Lung microvascular endothelial cell (primary cell): Measurements from ENCODE around the gene RNLS. TPM values are rescaled to one million over a fixed set of nuclear protein-coding genes. Genes with fewer than 3 reads are reported as not detected.
"Not testable (repeated sequence)": the region's sequence is repeated elsewhere in the genome, so short reads cannot be mapped to it uniquely, and the experiment has no call there.

ENCODE experiments used
- DNase-seq, 2 donors: peaks; one replicate each; pipeline versions ENCODE4 v3.0.0 to v3.0.0-alpha.2; 2010; ENCODE audit warnings: low read depth in 2 of 2
- total RNA-seq: library from RNA; depleted of rRNA; stranded (reverse); fragments of >200 nt; gene quantifications from 2 replicates; pipeline ENCODE4 v1.2.1, GENCODE V29; 2014

Gene RNLS
- total RNA-seq, 1 donor from 2014 or later: 0.60 TPM

DNA sequence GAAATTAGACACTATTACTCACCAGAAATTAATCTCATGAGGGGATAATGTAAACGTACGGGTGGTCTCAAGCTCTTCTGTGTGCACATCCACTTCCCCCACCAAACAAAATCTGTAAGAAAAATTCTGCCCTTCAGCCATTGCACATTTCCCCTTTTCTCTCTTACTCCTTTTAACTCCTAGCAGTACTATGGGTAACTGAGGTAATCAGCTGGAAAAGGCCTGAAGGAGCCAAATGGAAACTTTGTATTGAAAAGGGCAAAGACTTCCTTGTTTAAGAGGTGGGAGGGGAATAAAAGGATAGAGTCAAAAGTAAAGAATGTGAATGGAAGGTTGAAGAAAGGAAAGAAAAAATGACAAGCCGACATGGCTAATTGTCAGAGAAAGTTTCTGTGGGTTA is 273.8 kb downstream of the RNLS start:
- DNase-seq: no peak

DNA sequence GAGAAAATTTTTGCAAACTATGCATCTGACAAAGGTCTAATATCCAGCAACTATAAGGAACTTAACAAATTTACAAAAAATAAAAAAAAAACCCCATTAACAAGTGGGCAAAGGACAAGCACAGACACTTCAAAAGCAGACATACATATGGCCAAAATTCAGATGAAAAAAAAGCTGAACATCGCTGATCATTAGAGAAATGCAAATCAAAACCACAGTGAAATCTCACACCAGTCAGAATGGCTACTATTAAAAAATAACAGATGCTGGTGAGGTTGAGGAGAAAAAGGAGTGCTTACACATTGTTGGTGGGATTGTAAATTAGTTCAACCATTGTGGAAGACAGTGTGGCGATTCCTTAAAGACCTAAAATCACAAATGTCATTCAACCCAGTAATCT is 274.8 kb downstream of the RNLS start:
- not testable (repeated sequence) for DNase-seq

- DNase-seq: no peak
Measured at GRCh38 chr10:88299787-88300186, 283.3 kb downstream of the RNLS start.

GRCh38 chr10:88297103-88297502 is 286.0 kb downstream of the RNLS start:
- DNase-seq: no peak

- DNase-seq: no peak
Measured at GRCh38 chr10:88293651-88294230, 289.4 kb downstream of the RNLS start.

GRCh38 chr10:88293073-88293472 is 290.0 kb downstream of the RNLS start:
- no peak for DNase-seq

GRCh38 chr10:88292185-88292514 is 291.0 kb downstream of the RNLS start:
- DNase-seq: no peak

DNA sequence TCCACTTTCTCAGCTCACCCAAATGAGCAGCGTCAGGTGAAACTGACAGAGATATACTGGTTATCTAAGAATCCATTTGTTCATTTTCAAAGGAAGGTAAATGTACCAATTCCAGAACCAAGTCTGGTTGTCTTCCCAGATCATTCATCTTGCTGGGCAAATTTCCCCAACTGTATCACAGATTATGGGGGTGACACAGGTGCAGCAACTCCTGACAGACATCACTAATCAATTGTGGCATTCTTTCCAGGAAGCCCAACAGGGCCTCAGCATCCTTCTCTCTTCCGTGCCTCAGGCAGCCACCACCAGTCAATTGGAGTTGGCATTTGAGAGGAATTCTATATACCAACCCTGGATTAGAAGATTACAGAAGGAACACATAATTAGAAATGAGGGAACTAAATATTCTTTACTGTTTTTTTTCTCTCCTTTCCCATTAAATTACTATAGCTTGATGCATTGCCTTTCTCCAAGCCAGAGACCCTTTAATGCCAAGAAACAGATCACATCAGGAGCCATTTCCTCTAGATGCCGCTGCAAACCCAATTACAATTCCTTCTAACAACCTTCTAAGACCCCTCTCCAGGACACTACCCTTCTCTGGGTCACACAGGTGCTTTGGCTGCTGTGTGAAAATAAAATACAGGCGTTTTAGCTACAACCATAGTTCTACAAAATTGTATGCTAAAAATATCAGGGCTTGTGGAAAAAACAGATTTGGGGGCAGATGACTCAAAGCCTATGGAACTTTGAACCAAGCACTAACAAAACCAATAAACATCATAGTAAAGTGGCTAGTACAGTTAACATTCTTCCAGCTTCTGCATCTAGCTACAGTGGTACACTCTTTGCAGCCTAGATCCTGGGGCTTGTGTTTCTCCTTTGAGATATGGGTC is 291.6 kb downstream of the RNLS start:
- no peak for DNase-seq

- no peak for DNase-seq
Measured at GRCh38 chr10:88289342-88289741, 293.8 kb downstream of the RNLS start.

GRCh38 chr10:88288320-88289059 is 294.6 kb downstream of the RNLS start:
- no peak for DNase-seq

DNA sequence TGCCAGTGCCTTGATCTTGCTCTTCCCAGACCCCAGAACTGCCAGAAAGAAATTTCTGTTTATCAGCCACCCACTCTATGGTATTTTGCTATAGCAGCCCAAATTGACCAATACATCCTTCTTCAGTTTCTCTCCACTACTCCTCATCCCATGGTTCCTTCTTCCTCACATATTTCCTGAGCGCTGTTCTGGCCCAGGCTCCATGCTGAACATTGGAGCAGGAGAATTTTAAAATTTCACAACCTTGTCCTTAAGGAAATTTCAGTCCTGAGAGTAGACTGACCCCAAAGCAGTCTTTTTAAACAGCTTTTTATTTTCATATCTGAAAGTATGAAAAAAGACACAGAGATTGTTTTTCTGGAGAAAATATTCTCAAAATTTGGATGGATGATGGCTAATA is 297.1 kb downstream of the RNLS start:
- DNase-seq: no peak

DNA sequence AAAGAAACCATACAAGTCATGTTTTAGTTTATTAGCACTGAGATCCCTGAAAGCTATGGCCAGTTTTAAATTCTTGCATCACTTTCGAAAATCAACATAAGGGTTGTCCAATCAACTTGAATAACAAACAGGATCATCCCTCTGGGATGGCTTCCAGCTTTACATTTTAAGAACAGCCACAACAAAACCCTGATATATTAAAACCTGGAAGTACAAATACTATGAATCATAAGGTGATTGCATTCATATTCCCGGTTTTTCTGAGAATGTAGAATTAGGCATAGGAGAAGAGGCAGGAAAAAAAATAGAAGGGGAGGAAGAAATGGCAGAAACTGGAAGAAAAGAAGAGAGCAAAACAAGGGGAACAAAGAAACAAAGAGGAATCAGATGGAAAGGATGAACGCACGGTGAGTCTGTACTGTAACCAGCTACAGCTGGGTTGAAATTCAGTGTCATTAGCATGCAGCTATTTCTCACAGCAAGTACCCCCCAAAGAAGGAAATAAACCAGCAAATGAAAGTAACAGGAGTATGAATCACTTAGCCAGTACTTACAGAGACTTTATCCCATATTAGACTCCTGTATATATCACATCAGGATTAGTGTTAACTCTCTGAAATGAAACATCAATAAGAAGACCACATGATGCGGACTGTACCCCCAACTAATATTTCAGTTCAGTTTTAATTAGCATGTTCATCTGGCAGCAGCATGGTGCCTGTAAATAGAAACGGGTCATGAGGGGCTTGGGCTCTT is 301.3 kb downstream of the RNLS start:
- DNase-seq: peak in 1 of 2 donors; percentile 57

GRCh38 chr10:88280518-88280917 is 302.6 kb downstream of the RNLS start:
- DNase-seq: no peak

DNA sequence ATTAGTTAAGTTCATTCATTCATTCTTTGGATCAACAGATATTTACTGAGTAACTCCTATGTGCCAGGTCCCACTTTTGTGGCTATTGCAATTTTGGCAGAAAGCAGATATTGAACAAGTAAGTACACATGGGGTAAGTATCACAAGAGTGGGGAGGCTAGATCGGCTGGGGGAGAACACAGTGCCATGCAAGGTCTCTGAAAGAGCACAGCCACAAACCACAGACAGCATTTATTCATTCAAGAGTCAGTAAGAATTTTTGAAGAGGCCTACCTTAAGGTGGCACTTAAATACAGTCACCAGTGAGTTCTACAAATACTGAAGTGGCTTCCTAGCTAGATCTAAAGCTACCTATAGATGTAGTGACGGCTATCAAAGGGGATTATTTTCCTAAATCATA is 304.2 kb downstream of the RNLS start:
- no peak for DNase-seq

DNA sequence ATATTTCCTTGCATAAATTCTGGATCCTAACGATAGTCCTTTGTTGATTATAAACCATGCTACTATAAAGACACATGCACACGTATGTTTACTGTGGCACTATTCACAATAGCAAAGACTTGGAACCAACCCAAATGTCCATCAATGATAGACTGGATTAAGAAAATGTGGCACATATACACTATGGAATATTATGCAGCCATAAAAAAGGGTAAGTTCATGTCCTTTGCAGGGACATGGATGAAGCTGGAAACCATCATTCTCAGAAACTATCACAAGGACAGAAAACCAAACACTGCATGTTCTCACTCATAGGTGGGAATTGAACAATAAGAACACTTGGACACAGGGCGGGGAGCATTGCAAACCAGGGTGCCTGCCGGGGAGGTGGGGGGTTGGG is 306.2 kb downstream of the RNLS start:
- DNase-seq: not testable (repeated sequence)

DNA sequence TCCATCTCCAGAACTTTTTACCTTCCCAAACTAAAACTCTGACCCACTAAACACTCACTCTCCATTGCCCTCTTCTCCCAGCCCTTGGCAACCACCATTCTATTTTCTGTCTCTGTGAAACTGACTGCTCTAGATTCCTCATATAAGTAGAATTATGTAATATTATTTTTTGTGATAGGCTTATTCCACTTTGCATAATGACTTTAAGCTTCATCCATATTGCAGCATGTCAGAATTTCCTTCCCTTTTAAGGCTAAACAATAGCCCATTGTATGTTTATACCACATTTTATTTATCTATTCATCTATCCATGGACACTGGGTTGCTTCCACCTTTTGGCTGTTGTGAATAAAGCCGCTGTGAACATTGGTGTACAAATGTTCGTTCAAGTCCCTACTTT is 308.8 kb downstream of the RNLS start:
- no peak for DNase-seq

- DNase-seq: no peak
Measured at GRCh38 chr10:88273567-88273966, 309.6 kb downstream of the RNLS start.

DNA sequence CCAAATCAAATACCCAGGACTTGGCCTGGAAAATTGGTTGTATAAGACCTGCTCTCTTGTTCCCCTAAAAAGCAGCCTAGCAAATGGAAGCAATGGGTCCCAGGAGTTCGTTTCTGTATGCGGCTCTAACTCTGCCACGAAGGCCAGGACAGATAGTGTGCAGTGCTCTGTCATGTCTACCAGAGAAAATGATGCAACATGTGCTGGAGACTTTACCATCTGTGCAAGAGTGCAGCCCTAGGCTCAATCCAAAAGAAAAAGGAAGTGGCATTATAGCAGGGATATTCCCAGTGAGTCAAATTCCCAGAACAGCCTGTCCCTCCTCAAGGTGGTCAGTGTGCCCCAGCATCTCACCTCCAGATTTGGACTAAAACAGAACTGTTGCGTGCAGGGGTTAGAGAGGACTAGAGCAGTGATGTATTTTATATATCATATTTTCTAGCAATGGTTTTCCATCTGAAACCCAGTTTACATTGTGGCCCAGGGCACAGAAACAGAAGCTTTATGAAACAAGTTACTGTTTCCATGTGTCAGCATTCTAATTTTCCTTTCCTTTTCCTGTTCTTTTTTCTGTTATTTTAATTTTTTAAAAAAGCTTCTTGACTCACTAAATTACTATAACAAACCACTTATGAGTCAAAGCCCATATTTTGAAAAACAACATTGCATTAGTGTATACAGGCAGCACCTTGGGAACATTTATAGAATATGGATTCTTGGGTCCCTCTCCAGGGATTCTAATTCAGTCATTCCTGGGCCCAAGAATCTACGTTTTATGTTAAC is 311.2 kb downstream of the RNLS start:
- DNase-seq: no peak

GRCh38 chr10:88270871-88271713 is 312.0 kb downstream of the RNLS start:
- DNase-seq: peak in 1 of 2 donors; percentile 21
